NOMO-1 treated with dmso at 0.1 percent for 144 hours (cell line): ENCODE data around the gene DSCAML1.

Source experiments
- DNase-seq: peaks from one replicate; lab custom pipeline; 2025; ENCODE audit not compliant: unreplicated experiment; lab: John Stamatoyannopoulos, UW

The DSCAML1 gene

DNA sequence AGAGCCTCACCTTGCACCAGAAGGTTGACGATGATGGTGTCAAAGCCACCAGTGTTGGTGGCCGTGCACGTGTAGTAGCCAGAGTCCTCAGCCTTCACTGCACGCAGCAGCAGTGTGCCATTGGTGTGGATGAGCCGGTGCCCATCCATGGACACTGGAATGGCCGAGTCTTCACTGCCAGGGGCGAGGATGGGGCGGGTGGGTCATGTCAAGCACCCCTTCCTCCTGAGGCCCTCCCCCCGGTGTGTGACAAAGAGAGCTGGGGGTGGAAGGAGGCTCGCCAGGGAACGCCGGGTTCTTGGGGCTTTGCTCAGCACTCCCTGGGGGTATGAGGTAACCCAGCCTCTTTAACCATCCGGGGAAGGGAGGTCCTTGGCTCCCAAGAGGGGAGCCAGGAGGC, 357.8 kb downstream of the DSCAML1 start:
- no peak for DNase-seq

DNA sequence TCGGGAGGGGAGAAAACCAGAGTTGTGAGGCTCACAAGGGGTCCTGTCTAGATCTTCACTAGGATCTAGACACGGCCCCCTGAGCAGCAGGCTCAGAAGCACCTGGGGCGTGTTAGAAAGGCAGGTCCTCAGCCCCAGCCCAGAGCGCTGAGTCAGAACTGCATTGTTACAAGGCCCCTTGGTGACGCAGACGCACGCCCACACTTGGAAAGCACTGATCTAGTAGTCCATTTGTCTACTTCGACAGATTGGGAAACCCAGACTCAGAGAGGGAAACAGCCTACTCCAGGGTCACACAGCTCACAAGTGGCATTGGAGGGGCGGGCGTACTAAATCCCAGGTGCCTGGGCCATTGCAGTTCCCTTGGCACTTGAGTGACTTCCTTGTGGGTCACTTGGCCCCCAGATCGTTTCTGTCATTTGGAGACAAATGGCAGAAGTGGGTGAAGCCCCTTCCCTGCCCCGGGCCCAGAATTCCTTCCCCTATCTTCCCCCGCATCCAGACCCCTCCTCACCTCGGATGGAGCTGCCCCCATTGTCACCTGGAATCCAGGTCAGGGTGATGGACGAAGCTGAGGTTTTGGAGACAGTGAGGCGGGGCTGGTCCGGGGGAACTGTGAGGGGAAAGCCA, 358.5 kb downstream of the DSCAML1 start:
- DNase-seq: no peak

DNA sequence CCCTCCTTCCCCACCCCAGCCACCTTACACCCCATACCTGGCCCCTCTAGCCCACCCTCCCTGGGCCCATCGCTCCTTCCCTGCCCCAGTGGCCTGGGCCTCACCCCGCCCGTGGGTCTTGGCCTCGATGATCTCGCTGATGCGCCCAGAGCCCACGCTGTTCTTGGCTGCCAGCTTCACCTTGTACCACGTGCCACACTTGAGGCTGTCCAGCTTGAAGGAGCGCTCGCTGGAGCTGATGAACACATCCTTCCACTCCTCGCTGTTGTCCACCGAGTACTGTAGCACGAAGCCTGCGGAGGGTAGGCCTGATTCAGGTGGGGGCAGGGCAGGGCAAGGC, 359.3 kb downstream of the DSCAML1 start:
- DNase-seq: no peak

DNA sequence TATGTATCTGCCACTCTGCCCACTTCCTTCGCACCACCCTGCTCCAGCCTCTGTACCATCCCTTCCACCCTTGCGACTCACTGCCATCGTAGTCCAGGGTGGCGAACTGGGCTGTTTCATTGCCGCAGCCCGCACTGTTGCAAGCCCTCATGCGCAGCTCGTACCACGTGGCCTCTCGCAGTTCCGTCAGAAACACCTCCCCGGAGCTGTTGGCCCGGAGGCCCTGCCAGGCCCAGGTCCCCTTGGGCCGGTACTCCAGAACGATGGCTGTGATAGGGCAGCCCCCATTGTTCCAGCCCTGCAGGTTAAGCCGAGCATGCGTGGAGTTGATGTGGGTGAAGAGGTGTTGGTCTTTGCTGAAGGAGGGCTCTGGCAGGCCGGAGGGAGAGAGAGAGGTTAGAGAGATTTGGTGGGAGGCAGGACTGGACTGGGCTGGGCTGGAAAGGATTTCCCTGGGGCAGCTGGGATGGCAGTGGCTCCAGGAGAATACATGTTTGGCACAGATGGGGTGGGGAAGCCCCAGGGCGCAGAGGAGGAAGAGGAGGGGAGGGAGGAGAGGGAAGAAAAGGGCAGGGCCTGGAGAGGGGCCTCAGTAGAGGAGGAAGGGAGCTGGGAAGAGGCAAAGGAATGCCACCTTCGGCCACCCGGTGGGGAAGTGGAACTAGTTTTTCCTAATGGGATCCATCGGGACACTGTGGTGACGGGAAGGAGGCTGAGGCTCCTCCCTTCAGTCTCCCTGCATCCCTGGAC, 359.8 kb downstream of the DSCAML1 start:
- no peak for DNase-seq

DNA sequence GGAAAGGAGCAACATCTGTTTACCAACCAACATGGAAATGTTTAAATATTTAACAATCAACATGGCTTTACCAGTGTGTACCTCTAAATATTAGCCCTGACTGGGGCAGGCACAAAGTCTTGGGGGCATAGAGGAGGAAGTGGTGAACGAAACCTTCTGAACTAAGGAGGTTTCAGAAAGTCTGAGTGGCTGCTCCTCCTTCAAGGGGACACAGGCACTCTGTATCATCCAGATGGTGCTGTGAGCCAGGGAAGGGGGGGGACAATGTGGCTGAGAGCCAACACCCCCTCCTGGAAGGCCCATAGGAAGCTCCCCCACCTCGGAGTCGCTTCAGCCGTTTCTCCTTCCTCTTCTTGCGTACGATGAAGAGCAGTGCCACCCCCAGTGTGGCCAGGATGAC, 361.7 kb downstream of the DSCAML1 start:
- DNase-seq: no peak

DNA sequence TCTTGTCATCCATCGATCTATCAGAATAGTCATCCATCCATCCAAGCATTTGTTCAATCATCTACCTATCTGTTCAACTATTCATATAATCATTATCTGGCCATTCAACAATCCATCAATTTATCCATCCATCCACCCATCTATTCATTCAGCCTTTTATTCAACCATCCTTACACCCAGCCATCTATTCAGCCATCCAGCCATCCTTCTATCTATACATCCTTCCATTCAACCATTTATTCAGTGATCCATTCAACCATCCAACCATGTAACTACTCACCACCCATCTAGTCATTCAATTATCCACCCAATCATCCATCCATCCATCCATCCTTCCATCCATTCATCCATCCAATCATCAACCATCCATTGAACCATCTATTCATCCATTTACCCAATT, 362.5 kb downstream of the DSCAML1 start:
- DNase-seq: no peak

DNA sequence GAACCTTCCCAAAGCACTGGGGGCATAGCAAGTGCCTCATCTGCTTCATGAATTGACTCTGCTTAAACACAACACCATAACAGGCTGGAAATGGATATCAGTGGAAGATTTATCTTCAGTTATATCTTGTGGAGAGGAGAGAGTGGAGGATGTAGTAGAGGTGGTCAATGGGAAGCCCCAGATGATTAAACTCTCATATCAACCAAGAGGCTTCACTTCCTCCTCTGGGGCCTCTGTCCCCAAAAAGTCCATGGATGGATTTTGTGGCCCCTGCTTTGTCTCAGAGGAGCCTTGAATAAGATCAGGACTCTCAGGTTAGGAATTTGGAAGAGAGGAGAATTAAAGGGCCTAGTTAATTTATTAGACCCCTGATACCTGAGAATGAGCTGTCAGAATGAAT, 363.3 kb downstream of the DSCAML1 start:
- DNase-seq: no peak

DNA sequence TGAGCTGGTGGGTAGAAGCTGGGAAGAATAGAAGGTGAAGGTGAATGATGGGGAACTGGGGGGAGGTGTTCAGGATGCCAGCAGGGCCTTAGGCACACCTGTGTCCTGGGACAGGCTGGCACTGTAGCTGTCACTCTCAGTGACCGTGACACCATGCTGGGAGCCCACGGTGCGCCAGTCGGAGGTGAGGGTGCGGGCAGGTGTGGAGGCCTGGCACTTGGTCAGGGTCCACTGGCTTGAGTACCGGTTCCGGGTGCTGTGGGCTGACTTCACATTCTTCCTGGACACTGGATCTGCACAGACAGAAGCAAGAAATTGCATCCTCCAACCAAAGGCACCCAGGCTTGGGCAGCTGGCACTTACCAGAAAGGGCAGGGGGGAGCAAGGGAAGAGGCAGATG, 365.6 kb downstream of the DSCAML1 start:
- DNase-seq: no peak

DNA sequence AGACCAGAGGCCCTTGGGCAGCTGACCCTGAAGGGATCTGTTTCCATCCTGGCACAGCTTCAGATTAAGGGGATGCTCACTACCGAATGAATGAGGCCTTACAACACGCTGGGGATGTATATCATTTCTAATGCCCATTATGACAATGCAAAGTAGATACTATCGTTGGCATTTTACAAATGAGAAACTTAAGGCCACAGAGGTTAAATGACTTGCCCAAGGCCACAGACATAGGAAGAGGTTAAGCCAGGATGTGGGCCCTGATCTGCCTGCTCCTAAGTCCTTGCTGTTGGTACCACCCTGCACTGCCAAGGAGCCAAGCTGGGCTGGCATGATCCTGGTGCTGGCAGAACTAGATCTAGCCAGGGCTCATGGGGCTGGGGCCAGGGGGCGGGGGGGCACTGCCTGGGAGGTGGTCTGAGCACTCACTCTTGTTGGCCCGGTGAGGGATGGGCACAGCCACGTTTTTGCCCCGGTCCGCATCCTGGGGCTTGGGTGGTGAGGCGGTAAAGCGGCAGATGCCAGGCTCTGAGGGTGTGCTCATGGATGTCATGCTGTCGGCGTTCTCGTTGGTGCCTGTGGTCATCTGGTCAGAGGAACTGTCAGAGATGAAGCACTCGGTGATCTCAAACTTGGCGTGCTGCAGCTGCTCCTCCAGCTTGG, 366.6 kb downstream of the DSCAML1 start:
- DNase-seq: no peak

DNA sequence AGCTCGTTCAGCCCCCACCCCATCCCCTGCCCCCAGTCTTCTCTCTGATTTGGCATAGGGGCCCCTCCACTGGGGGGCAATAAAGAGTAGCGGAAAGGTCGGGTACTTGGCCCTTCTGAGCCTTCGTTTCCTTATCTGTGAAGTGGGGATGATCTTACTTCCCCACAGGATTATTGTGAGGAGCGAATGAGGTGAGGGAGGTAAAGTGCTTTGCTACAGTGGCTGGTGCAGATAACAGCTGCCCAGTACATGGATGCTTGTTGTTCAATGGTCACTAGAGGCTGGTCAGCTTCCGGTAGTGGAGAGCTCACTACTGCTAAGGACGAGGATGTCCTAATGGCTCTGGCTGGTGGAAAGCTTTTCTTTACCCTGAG, 368.2 kb downstream of the DSCAML1 start:
- DNase-seq: no peak

DNA sequence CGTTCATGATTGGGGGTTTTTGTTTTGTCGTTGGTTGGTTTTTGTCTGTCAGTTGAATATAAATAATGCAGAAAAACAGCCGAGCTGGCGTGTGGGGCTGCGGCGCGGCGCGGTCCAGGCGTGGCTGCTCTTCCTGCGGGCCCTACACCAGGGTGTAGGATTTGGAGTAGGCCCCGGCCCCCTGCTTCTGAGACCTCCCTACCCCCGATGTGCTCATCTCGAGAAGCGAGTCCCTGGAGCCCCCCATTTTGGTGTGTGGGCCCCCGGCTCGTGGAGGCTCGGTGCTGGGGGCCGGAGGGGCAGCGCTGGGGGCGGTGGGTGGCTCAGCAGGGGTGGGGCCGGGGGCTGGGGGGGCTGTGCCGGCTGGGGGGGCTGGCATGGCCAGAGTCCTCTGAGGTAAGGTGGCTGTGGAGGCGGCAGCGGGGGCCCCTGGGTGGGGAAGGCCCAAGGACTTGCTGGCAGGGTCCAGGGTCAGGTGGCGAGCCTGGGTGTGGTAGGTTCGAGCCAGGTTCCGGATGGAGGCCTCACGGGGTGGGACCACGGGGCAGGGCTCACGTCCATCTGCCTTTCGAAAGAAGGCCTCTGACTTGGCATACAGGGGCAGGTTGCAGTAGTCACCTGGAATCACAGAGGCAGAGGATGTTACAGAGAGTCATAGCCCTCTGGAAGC, 368.7 kb downstream of the DSCAML1 start:
- no peak for DNase-seq

DNA sequence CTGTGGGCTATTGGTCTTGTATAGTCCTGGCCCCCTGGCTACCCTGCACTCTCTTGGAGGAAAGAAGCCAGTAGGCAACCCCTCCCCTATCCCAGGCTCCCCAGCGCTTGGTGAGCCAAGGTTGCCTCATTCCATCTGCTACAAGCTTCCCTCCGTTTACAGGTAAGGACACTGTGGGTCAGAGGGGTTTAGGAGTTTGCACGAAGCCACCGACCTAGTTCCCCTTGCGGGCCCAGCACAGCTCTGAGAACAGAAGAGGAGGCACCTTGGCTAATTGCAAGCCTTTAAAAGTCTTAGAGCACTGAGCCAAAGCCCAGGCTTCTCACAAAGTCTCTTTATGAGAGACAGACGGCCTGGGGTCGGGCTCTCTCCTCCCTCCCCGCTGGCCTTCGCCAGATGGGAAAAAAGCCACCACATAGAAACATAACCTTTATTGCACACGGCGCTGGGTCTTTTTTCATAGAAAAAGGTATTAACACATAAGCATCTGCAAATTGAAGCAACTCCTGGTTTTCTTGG, 369.6 kb downstream of the DSCAML1 start:
- no peak for DNase-seq

DNA sequence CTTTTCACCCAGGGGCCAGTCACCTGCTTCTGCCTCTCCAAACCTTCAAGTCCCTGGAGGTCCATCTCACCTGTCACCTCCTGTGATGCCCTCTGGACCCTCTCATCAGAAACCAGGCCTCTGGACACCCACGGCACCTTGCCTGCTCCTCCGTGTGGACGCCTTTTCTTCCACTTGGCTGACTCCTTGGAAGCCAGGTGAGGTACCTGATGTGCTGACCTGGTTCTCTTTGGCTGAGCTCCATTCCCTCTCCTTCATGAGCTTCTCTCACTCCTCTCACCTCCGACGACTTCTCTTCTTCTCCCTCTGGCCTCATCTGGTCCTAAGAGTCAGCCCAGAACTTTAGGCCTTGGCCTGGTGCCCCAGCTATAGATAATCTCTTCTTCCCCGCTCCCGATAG, 370.1 kb downstream of the DSCAML1 start:
- DNase-seq: no peak

DNA sequence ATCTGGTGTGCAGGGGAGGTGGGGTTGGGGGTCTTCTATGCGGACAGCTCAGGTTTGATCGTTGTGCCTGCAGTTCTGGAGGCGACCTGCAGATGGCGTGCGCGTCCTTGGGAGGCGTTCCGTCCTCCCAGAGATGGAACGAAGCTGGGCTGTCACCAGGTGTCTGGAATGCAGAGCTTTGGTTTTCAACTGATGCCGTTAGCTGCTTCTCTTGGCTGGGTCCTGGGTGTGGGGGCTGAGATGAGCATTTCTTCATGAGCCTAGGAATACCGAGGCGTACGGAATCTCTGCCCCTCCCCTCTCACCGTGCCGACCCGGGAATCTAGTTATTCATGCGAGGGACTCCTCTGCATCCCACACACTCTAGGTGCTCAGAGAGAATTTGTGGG, 370.7 kb downstream of the DSCAML1 start:
- peak; percentile 5 for DNase-seq

DNA sequence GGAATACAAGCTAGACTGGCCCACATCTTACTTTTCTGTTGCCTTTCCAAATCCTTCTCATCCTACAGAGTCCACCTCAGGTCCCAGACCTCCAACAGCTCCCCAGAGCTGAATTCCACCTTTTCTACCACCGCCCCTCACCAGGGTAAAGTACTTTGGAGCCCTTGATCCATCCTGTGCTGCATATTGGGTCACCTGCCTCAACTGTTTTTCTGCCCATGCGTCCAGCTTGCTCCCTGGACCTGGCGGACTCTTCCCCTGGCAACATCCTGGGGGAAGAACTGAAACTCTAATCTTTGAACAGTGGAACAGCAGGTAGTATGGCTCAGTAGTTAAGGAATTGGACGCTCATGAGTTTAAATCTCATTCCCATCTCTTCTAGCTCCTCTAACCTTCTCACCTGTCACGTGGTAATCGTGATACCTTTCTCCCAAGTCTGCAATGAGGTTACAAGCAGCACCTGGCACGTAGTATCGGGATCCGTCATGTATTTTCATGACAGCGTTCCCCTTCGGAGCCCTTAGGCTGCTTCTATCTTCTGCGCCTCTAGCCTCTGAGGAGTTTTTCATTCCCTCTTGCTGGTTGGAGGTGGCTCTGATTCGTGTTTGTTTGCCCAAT, 371.2 kb downstream of the DSCAML1 start:
- no peak for DNase-seq

DNA sequence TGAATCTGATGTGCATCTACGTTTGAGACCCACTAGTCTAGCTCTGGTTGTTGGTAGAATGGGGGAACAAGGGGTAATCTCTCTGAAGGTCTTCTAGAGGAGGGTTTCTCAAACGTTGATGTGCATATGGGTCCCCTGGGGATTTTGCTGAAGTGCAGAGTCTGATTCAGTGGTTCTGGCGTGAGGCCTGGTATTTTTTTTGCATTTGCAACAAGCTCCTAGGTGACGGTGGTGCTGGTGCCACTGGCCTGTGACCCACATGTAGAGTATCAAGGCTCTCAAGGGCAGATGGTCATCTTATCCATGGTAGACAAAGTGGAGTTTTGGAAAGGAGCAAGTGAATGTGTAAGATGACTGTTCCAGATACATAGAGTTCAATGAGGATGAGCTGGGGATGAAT, 372.2 kb downstream of the DSCAML1 start:
- DNase-seq: no peak

DNA sequence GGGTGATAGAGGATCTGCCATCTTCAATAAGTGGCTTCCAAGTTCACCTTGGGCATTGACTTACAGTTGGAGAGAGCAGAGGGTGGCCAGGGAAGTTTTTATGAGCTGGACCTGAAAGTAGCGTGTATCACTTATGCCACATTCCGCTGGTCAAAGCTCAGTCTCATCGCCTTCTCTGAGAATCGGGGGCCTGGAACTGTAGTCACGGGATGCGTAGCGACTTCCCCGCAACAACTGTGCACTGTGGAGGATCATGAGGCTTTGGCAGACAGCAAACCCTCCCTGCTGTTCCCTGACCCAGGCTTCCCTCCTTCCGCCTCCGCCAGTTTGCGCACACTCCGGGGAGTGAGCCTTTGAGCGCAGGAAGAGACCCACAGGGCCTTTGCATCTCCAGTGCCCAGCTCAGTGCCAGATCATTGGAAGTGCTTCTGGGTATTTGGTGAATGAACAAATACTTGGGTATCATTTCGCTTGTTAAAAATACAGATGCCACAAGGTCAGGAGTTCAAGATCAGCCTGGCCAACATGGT, 373.9 kb downstream of the DSCAML1 start:
- DNase-seq: no peak

DNA sequence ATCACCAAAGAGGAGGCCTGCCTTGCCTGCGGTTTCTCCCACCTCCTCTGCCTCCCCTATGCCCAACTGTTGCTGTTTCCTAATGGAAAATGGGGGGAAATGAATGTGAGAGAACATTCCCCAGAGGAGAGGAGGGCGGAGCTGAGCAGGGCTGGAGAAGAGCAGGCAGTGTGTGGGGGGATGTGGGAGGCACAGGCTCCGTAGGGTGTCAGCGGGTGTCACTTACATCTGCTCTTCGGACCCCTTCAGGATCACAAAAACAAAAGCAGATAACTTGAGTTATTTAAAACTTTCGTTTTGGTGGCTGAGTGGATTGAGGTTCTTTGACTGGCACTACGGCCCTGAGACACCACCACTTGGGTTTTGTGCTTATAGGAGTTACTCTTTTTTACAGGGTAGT, 375.5 kb downstream of the DSCAML1 start:
- DNase-seq: no peak

DNA sequence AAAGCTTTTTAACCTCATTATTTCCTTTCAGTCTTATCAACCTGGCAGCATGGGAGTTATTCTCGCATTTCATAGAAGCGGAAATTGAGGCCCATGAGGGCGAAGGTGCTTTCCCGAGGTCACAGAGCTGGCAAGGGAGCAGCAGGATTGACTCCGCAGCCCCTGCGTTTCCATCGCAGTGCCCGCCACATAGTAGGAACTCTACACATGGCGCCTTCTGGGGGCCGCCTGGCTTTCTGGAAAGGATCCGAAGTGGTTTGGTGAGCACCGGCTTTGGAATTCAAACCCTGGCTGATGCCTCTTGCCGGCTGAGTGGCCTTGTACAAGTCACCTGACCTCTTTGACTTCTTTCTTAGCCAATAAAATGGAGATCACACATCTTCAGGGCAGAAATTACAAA, 376.0 kb downstream of the DSCAML1 start:
- DNase-seq: no peak

DNA sequence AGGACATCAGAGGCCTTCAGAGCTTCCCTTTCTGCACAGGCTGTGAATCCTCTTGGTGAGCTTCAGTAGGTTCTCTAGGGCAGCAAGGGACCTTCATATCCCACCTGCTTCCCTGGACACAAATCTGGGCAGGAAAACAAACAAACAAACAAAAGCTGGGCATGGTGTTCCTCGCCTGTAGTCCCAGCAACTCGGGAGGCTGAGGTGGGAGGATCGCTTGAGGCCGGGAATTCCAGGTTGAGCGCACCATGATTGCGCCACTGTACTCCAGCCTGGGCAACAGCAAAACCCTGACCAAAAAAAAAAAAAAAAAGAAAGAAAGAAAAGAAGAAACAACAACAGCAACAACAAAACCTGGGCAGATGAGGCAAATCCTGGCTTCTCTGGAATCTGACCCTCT, 376.4 kb downstream of the DSCAML1 start:
- DNase-seq: no peak

DNA sequence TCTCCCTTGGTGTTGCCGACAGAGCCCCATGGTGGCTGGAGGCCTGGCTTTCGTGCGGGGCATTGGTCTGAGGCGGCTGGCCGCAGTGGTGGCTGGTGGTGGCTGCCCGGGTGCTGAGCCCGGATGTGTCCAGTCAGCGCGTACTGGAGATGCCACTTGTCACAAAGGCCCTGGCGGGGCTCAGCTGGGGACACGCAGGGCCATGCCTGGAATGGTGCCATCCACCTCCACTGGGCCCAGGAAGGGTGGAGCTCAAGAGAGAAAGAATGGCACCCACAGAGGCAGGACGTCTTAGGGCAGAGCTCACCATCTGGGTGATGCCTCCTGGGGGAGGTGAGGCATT, 376.9 kb downstream of the DSCAML1 start:
- DNase-seq: no peak
